ENCODE results near the gene GPR150.
"Not testable (repeated sequence)": the region's sequence is repeated elsewhere in the genome, so short reads cannot be mapped to it uniquely, and the experiment has no call there.

GPR150 gene

DNA sequence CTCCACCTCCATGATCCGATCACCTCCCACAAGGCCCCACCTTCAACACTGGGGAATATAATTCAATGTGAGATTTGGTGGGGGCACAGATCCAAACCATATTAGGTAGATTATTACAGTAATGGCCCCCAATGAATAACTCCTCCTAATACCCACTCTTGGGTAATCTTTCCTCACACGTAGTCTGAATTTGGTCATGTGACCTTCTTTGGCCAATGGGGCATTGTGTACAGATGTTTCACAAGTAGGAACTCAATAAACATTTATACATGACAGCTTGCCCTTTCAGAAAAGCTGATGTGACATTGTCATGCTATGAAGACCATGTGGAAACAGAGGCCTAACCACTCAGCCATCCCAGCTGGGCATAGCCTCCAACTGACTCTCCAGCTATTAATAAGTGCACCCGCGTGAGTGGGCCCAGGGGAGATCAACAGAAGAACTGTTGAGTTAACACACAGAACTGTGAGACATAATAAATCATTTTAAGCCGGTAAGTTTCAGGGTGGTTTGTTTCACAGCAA is 10.6 kb downstream of the GPR150 start:
- no peak overlapping the region for H3K4me3 ChIP-seq (ENCODE audit: low read length)
- no peaks in the 10 kb centered on the region for H3K9me3 ChIP-seq (ENCODE audit: control insufficient read depth, insufficient read depth, low read length)
- H3K4me1 ChIP-seq (ENCODE audit: control insufficient read depth, low read length), result peaks cover 8% of the 10 kb centered on the region
- H3F3A ChIP-seq (ENCODE audit: control insufficient read depth, insufficient read depth), result no peaks in the 10 kb centered on the region
- H3K4me2 ChIP-seq (ENCODE audit: low read length), result no peak overlapping the region
- no peaks in the 10 kb centered on the region for H4K20me1 ChIP-seq (ENCODE audit: control insufficient read depth, insufficient read depth, low read depth, low read length)
- H3K9me2 ChIP-seq (replicated peaks; ENCODE audit: control insufficient read depth, low read length), result no peaks in the 10 kb centered on the region
- no peaks in the 10 kb centered on the region for H3K36me3 ChIP-seq (ENCODE audit: control insufficient read depth, low read length)
- no peak for TF ChIP-seq EZH2phosphoT487 (IDR thresholded peaks at IDR 0.05; ENCODE audit: borderline replicate concordance, low read length)
- TF ChIP-seq, protein P1, sequence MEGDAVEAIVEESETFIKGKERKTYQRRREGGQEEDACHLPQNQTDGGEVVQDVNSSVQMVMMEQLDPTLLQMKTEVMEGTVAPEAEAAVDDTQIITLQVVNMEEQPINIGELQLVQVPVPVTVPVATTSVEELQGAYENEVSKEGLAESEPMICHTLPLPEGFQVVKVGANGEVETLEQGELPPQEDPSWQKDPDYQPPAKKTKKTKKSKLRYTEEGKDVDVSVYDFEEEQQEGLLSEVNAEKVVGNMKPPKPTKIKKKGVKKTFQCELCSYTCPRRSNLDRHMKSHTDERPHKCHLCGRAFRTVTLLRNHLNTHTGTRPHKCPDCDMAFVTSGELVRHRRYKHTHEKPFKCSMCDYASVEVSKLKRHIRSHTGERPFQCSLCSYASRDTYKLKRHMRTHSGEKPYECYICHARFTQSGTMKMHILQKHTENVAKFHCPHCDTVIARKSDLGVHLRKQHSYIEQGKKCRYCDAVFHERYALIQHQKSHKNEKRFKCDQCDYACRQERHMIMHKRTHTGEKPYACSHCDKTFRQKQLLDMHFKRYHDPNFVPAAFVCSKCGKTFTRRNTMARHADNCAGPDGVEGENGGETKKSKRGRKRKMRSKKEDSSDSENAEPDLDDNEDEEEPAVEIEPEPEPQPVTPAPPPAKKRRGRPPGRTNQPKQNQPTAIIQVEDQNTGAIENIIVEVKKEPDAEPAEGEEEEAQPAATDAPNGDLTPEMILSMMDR (IDR thresholded peaks at IDR 0.05; ENCODE audit: low read depth, low read length, poor library complexity, severe bottlenecking), result no peak
- H3K27ac ChIP-seq (ENCODE audit: low read depth, low read length), result no peak overlapping the region
- H3K79me2 ChIP-seq (ENCODE audit: control insufficient read depth, low read length), result no peaks in the 10 kb centered on the region
- no peaks in the 10 kb centered on the region for H3K27me3 ChIP-seq (ENCODE audit: control insufficient read depth, low read length)

DNA sequence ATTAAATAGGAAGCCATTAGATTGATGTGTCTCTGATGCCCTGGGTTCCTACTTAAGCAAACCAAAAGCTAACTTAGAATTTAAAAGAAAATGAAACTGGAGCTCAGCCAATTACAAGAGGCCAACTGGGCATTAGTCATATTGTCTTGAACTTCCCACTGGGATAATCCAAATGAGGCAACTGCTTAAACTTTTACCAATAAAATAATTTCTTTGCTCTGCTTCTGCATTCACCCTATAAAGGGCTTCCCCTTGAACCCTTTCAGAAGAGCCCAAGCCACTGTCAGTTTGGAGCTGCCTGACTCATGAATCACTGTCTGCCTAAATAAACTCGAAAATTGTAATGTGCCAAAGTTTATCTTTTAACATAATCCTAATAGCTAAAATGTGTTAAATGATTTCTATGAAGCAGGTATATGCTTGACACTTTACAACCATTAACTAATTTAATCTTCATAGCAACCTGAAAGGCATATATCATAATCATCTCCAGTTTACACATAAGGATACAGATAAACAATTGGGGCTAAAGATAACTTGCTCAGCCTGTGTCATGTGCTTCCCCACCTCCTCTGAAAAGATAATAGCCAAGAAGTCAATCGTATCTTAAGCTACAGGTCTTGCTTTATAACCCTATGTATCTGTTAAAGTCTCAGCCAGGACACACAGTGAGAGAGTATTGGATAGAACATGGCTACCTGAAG is 11.5 kb downstream of the GPR150 start:
- no peak overlapping the region for H3K4me3 ChIP-seq (ENCODE audit: low read length)
- H3K4me1 ChIP-seq (ENCODE audit: control insufficient read depth, low read length), result peaks cover 8% of the 10 kb centered on the region
- H3K27ac ChIP-seq (ENCODE audit: low read depth, low read length), result no peak overlapping the region
- H3K27me3 ChIP-seq (ENCODE audit: control insufficient read depth, low read length), result peaks cover under 1% of the 10 kb centered on the region; the same call in 1 of the 2 replicates
- no peaks in the 10 kb centered on the region for H3K9me3 ChIP-seq (ENCODE audit: control insufficient read depth, insufficient read depth, low read length)
- H3K9me2 ChIP-seq (replicated peaks; ENCODE audit: control insufficient read depth, low read length), result no peaks in the 10 kb centered on the region
- H3K79me2 ChIP-seq (ENCODE audit: control insufficient read depth, low read length), result no peaks in the 10 kb centered on the region
- TF ChIP-seq, protein P1 (IDR thresholded peaks at IDR 0.05; ENCODE audit: low read depth, low read length, poor library complexity, severe bottlenecking), result no peak
- no peak overlapping the region for H3K4me2 ChIP-seq (ENCODE audit: low read length)
- H3K36me3 ChIP-seq (ENCODE audit: control insufficient read depth, low read length), result no peaks in the 10 kb centered on the region
- no peaks in the 10 kb centered on the region for H4K20me1 ChIP-seq (ENCODE audit: control insufficient read depth, insufficient read depth, low read depth, low read length)
- H3F3A ChIP-seq (ENCODE audit: control insufficient read depth, insufficient read depth), result no peaks in the 10 kb centered on the region

- Histone ChIP-seq H3K36me3 (ENCODE audit: control insufficient read depth, low read length) (no peaks in the 10 kb centered on the region), H3K27ac (ENCODE audit: low read depth, low read length) (no peak overlapping the region), H3K4me2 (ENCODE audit: low read length) (peak overlapping the region; percentile 24; the same call in 1 of the 2 replicates), H3K4me1 (ENCODE audit: control insufficient read depth, low read length) (peaks cover 8% of the 10 kb centered on the region), H3F3A (ENCODE audit: control insufficient read depth, insufficient read depth) (no peaks in the 10 kb centered on the region), H3K9me3 (ENCODE audit: control insufficient read depth, insufficient read depth, low read length) (no peaks in the 10 kb centered on the region), H3K4me3 (ENCODE audit: low read length) (no peak overlapping the region), H3K27me3 (ENCODE audit: control insufficient read depth, low read length) (peaks cover 4% of the 10 kb centered on the region; the same call in 1 of the 2 replicates), H4K20me1 (ENCODE audit: control insufficient read depth, insufficient read depth, low read depth, low read length) (no peaks in the 10 kb centered on the region), H3K9me2 (replicated peaks; ENCODE audit: control insufficient read depth, low read length) (no peaks in the 10 kb centered on the region), H3K79me2 (ENCODE audit: control insufficient read depth, low read length) (no peaks in the 10 kb centered on the region)
- TF ChIP-seq, protein P1 (IDR thresholded peaks at IDR 0.05; ENCODE audit: low read depth, low read length, poor library complexity, severe bottlenecking), result no peak
- no peak for TF ChIP-seq EZH2phosphoT487 (IDR thresholded peaks at IDR 0.05; ENCODE audit: borderline replicate concordance, low read length)
Measured at GRCh38 chr5:95631991-95632675, 12.2 kb downstream of the GPR150 start.

- not testable (repeated sequence) for H3K4me1 ChIP-seq (ENCODE audit: control insufficient read depth, low read length); H3K9me3 ChIP-seq (ENCODE audit: control insufficient read depth, insufficient read depth, low read length); H3K9me2 ChIP-seq (replicated peaks; ENCODE audit: control insufficient read depth, low read length); H4K20me1 ChIP-seq (ENCODE audit: control insufficient read depth, insufficient read depth, low read depth, low read length); H3K27ac ChIP-seq (ENCODE audit: low read depth, low read length); H3K79me2 ChIP-seq (ENCODE audit: control insufficient read depth, low read length); H3K36me3 ChIP-seq (ENCODE audit: control insufficient read depth, low read length); H3F3A ChIP-seq (ENCODE audit: control insufficient read depth, insufficient read depth); H3K4me3 ChIP-seq (ENCODE audit: low read length); H3K4me2 ChIP-seq (ENCODE audit: low read length); H3K27me3 ChIP-seq (ENCODE audit: control insufficient read depth, low read length)
Measured at GRCh38 chr5:95632942-95633341, 13.1 kb downstream of the GPR150 start.

Measured in DOHH2 (cell line).